Fibroblast of skin of left quadriceps (primary cell): ENCODE results near the gene DIAPH3.
"Not testable (repeated sequence)": the region's sequence is repeated elsewhere in the genome, so short reads cannot be mapped to it uniquely, and the experiment has no call there.

ENCODE experiments used
- DNase-seq, 2 experiments: peaks; one replicate each; pipeline ENCODE4 v3.0.0-alpha.2; 2013; ENCODE audit warnings: low read depth in 2 of 2

Gene DIAPH3

DNA sequence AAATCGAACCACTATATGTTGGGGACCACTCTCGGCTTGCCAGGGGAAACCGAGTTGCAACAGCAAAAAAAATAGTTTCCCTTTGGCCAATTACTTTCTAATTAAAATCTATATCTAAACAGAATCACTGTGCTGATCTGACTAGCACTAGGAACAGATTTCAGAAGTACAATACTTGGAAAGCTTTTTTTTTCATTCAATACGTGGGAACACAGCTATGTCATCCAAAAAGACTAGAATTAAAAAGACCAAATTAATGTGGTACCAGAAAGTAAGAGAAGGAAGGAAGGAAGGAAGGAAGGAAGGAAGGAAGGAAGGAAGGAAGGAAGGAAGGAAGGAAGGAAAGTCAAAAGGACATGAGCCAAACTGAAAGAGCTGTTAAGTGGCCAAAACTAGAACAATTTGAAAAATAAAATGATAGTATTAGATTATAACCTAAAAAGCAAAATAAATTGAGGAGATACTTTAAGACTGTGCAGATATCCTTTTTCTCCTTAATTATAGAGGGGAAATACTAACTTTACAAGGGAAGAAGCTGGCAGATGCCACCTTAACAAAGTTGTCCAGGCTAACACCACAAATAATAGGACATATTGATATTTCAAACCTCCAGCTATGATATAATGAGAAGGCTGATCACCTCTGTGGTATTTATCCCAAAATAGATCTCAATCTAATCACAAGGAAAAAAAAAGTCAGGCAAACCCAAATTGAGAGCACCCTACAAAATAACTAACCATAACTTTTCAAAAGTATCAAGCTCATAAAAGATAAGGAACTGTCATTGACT is 63.9 kb downstream of the DIAPH3 start:
- no peak for DNase-seq

DNA sequence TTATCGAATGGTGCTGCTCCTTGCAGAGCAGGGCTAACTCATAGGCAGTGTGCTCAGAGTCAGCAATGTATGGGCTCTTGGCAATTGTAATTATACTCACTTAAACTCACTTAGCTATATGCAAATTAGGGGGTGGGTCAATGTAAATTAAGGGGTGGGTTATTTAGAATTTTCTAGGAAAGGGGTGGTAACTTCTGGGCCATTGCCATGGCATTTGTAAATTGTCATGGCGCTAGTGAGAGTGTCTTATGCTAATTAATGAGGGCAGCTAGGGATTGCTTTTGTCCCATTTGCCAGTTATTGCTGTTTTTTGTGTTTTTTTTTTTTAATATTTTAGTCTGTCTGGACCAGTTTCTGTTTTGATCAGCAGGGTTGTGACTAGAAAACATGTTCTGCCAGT is 68.4 kb downstream of the DIAPH3 start:
- DNase-seq: no peak

DNA sequence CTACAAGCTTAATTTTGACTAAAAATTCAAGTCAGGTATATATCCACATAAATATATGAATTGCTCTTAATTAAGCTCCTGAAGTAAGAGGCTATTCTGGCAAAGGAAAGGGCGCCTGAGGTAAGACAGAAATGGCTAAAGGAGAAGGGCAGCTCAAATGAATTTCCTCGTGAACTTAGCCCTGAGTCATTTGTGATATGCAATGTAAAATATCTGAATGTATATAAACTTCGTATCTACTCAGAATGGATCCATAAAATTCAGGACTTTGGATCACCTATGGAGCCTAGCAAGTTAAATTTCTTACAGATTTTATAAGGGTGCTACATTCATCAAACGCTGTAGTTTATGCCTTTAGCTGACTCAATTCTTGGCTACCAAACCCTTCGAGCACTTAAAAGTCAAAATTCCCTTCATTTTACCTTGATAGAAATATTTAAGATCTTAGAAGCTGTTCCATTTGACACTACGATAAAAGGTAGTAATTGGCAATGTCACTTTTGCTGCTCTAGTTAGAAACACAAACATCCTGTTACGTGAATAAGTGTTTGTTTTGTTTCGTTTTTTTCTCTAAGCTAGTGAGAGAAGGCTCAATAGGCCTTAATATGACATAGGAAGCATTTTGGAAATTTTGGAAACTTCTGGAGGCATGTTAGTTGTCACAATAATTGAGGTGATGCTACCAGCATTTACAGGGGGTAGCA is 69.2 kb downstream of the DIAPH3 start:
- DNase-seq: no peak

DNA sequence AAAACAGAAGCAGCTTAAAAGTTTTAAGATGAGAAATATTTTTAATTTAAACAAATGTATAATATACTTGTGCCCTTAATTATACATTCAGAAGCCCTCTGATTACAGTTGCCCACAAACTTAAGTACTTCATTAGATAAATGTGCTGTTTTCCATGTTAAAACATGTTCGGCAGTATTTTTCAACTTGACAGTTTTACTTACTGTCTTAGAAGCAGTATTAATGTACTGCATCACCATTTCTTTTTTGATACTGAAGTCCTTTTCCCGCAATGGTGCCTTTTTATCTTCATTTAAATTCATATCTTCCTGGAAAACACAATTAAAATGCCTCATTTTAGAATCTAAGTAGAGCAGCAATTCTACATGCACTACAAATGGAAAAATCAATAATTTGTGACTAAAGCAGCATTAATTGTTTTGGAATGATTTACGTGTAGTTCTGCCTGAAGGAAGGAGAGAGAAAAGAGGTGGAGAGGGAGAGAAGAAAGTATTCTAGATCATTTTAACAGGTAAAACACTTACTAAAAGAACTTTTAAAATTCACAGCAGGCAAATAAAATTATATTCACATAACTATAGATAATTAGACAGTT is 70.2 kb downstream of the DIAPH3 start:
- no peak for DNase-seq

DNA sequence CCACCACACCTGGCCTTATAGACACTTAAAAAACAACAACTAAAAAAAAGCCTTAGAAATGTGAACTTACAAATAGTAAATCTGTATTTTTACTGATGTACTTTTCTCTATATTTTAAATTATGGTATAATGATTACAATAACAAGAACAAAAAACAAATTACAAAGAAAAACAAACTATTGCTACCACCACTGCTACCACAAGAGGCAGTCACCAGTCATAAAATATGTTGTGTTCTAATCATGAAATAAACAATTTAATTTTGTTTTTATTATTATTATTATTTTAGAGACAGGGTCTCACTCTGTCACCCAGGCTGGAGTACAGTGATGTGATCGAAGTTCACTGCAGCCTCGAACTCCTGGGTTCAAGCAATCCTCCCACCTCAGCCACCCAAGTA is 72.2 kb downstream of the DIAPH3 start:
- no peak for DNase-seq

DNA sequence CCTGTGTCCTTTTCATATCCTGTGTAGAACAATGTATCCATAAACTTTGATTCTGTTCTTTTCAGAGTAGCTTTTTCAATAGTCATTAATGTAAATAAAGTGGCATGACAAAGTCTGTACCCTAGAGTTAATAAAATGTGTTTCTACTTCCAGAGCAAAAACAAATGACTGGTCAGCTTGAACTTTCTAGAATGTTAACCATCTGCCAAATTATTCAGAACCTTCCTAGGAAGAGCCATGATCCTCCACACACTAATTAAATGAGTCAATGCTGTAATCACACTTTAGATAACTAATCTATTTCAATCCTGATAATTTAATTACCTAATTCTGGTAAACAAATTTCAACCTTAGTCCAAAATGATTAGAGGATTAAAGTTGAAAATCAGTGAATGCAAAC is 73.2 kb downstream of the DIAPH3 start:
- no peak for DNase-seq

DNA sequence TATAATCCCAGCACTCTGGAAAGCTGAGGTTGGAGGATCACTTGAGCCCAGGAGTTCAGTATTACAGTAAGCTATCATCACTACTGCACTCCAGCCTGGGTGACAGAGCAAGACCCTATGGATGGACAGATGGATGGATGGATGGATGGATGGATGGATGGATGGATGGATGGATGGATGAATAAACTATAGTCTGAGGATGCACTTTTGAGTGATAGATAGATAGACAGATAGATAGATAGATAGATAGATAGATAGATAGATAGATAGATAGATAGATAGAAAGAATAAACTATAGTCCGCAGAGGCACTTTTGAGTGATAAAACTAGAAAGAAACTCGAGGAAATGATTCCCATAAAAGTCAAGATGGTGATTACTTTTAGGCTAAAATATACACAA is 79.9 kb downstream of the DIAPH3 start:
- DNase-seq: not testable (repeated sequence)

DNA sequence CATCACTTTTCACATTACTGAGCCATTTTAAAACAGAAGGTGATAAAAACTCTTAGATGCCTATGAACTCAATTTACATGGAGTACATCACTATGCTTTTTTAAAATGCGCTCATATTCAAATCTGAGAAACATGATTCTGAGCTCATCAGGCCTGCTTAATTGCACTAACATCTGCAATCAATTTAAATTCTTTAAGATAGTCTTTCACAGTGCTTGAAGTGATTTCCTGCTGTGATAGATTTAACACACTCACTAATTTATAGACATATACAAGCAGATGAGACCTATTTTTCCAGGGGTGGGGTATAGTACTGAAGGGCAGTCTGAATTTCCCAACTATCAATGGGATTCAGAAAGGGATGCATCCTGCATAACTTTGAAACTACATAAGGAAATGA is 82.9 kb downstream of the DIAPH3 start:
- DNase-seq: peak; percentile 91 to 94

DNA sequence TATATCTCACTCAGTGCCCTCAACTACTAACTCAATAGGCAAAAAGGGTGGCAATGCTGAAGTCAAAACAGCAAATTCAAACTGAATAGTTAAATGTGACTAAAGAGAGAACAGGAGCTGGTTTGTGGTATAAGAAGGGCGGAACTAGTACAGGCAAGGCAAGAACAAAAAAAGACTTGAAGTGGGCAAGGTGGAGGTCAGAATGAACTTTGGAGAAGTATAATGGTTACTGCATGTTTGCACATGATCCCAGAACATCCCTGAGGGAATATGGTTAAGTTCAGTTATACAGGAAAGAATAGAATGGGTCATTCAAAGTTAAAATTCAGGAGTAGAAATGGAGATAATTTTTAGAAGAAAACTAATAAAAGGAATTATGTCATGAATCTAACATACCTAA is 85.5 kb downstream of the DIAPH3 start:
- DNase-seq: no peak

DNA sequence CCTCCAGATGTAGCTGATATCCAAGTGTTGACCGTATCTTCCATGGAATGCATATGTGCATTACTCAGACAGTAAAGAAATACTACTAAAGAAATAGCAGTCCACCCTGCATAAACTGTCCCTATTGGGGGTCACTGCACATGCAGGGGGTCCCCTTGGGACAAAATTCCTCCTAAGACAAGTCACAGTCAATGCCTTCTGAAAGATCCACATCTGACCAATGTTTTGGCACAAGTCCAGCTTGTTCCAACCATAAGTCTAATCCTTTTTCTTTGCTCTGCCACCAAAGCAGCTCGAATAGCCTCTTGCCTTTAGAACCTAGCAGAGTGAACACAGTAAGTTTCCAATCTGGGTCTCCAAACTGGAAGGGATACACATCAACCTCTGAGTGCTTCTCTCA is 87.9 kb downstream of the DIAPH3 start:
- no peak for DNase-seq

DNA sequence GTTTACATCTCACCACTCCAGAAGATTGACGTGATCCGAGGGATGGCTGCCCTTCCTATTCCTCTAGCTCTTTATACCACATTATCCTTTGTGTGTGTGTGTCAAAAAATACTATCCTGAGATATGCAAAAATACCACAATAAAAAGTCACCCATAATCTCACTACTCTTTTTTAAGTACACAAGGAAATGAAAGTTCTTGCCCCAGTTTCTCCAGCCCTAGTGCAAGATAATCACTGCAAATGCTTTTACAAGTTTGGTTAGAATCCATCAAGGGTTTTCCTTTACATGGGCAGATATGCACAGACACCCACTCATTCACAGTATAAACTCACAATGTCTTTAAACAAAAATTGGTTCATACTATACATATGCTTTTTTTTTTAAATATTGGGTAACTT is 89.3 kb downstream of the DIAPH3 start:
- no peak for DNase-seq

DNA sequence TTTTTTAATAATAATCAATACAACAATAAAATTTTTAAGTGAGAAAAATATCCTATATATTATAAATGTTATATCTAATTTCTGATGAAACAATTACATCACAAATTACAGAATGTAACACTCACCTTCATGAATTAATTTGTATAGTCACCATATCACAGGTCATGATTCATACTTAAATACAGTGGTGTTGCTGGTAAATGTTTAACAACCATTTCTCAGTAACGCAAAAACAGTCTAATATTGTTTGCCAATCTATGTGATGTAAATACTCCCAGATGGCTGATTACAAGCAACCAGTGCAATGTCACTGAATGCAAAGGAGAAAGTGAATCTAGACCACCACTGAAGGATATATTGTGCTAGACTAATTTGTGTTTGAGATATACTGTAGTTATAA is 97.5 kb downstream of the DIAPH3 start:
- DNase-seq: no peak

DNA sequence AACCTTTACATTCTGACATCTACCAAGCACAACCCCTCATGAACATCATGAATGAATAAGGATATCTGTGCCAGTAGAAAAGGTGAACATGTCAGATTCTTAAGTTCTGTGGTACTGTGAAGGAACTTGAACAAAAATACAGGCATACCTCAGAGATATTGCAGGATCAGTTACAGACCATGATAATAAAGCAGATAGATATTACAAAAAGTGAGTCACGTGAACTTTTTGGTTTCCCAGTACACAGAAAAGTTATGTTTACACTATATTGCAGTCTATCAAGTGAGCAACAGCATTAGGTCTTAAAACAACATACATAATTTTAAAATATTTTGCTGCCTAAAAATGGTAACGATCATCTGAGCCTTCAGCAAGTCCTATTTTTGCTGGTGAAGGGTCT is 101.2 kb downstream of the DIAPH3 start:
- no peak for DNase-seq

DNA sequence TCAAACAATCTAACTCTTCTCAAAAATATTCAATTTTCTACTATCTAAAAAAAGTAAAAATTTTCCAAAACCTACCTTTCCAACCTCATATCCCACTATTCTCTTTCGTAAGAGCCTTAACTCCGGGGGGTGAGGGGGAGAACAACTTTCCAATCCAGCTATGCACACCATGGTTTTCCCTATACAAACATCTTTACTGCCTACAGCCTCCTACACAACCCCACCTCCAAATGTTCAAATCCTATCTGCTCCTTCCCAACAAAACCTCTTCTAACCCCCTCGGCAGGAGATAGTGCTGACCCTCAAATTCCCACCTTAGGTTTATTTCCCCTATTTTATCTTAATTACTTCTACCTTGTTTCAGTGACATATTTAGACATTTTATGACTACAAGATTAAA is 102.0 kb downstream of the DIAPH3 start:
- no peak for DNase-seq

DNA sequence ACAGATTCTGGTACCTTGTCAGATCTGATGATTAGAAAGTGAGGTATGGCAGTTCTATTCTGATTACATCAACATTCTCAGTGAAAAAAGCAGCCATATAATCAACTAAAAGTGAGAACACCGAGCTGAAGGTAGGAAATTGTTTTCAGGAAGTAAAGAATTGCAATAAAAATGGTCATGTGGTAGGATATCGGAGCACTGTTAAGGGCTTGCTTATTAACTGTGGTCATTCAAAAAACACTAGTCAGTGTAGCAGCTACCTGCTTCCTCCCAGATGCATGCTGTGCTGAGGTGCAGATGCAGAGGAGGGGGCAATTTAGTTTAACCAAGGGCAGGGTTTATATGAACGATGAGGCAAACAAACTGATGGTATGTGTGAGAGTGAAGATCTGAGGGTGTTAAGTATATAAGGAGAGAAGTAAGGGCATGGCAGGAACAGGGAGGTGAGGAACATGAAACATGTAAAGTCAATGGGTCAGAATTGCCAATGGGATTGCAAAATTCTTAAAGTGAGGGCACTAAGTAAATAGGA is 111.9 kb downstream of the DIAPH3 start:
- no peak for DNase-seq

DNA sequence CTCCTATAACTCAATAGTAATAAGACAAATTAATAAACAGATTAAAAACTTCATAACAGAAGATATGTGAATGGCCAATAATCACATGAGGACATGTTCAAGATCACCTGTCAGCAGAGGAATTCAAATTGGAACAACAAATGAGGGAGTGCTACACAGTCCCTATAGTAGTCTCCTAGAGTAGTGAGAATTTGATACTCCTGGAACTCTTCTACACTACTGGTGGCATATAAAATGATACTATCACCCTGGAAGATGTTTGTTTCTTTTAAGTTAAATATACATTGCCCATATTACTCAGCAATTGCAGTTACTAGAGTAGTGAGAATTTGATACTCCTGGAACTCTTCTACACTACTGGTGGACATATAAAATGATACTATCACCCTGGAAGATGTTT is 115.4 kb downstream of the DIAPH3 start:
- DNase-seq: not testable (repeated sequence)

DNA sequence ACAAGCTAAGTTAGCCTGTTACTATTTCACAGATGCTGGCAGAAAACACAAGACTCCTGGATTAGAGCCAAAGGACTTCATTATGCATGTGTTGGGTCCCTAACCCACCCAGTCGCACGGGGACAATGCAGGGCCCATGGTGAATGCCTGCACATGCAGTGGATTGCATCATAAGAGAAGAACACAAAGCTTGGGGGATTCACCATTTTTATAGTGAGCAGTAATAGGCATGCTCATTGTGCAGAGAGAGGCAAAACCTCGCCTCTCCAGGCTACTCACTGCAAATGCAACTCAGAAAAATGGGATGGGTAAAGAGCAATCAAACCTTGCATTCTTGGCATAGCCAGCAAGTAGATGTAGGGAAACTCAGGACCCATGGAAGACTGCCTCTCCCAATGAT is 115.8 kb downstream of the DIAPH3 start:
- no peak for DNase-seq

DNA sequence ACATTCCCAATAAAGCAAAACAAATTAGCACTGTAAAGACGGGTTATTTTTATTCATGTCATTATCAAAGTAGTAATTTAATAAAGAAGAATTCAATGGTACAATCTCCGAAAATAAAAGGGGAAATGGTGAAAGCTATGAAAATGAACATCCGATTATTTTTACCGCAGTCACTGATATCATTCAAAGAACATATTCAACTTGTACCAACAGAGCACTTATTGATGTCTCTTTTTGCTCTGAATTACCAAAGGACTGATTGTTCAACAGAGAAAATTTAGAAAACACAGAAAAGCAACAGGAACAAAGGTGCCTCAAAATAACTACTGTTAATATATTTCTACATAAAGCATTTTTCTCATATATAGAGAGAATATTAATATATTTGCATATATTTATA is 119.4 kb downstream of the DIAPH3 start:
- DNase-seq: no peak

DNA sequence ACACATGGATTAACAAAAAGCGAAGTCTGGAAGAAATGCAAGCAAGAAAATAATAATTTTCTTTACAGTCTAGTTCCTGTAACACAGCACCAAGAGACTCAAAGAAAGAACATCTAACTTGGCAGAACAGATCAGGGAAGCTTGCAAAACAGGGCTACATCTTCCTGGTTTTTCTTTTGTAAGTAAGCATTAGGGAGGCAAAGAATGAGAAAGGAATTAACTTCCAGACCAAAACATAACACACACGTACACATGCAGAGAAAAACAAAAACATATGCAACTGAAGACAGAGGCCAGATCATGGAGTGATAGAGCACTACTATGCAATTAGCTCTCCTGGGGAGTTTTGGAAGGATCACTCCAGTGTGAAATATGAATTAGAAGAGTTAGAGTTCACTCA is 120.5 kb downstream of the DIAPH3 start:
- peak; percentile 40 to 49 for DNase-seq

DNA sequence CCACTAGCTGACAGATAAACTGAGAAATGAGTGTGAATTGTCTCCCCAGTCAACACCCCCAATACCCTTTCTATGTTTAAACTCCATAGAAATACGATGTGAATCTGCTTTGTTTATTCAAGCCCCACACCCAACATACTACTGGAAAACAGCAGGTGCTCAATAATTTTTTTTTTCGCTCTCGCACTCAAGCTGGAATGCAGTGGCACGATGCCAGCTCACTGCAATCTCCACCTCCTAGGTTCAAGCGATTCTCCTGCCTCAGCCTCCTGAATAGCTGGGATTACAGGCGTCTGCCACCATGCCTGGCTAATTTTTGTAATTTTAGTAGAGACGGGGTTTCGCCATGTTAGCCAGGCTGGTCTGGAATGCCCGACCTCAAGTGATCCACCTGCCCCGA is 123.1 kb downstream of the DIAPH3 start:
- not testable (repeated sequence) for DNase-seq

DNA sequence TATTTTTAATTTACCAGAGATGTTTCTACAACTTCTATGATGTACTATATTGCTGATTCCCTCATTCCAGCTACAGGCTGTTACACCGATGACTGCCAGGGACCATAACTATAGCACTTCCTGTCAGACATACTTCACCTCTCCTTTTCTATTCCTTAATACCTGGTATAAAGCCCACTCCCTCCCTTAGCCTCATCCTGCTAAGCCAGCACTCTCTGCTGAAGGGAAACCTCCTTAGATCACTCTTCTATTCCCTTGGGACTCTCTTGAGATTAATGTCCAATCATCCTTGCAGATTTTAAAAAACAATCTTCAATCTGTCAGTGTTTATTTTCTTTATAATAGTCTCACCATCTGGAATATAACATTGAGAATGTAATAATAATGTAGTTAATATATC is 127.9 kb downstream of the DIAPH3 start:
- DNase-seq: no peak

DNA sequence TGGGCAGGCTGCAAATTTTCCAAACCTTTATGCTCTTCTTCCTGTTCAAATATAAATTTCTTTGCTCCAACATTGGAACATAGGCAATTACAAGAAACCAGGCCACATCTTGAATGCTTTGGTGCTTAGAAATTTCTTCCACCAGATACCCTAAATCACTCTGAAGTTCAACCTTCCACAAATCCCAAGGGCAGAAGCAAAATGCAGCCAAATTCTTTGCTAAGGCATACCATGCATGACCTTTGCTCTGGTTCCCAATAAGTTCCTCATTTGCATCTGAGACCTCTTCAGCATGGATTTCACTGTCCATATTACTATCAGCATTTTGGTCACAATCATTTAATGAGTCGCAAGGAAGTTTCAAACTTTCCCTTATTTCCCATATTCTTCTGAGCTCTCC is 130.9 kb downstream of the DIAPH3 start:
- peak in 1 of 2 experiments; percentile 29 for DNase-seq

DNA sequence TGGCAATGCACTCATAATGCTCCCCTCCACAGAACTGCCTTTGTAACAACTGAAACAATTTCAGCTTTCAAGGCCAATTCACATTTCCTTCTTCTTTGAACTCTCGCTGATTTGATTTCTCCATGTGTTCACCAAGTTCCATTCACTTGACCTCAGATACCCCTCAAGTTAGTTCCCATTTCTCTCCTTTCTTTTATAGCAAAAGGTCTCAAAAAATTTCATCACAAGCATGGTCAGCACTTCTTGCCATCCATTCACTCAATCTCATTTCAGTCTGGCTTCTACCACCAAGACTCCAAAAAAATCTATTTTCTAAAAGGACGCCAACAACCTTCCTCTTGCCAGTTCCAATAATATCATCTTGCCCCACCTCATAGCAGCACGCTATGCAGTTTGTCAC is 135.7 kb downstream of the DIAPH3 start:
- no peak for DNase-seq
